Stimulated activated naive CD8-positive, alpha-beta T cell treated with anti-CD3 and anti-CD28 coated beads, Interleukin-15, Interleukin-2, amounts not matched to agents 100 U/mL and 50 U/mL, for 24 hours (primary cell): Measurements from ENCODE around the gene GMPR.

ENCODE experiments used
- ATAC-seq: fragments of 150-1000 bp; cut with Tn5 transposase; one replicate; pipeline ENCODE4 v1.10.0; 2021
- DNase-seq: peaks from one replicate; pipeline ENCODE4 v3.0.0; 2021

Gene GMPR

GRCh38 chr6:16272201-16272600 is 33.8 kb downstream of the GMPR start:
- DNase-seq (no peak), ATAC-seq (no peak)

- no peak for ATAC-seq
- DNase-seq, result no peak
Observed at GRCh38 chr6:16273256-16273655, 34.9 kb downstream of the GMPR start.

- DNase-seq, result no peak
- ATAC-seq, result no peak
Observed at GRCh38 chr6:16274483-16274882, 36.1 kb downstream of the GMPR start.

- DNase-seq (no peak), ATAC-seq (no peak)
Observed at GRCh38 chr6:16274885-16275589, 36.6 kb downstream of the GMPR start.

GRCh38 chr6:16277101-16277981 is 39.0 kb downstream of the GMPR start:
- ATAC-seq (peak; percentile 67), DNase-seq (peak; percentile 40)

- peak; percentile 23 for ATAC-seq
- DNase-seq, result no peak
Observed at GRCh38 chr6:16278048-16278724, 39.8 kb downstream of the GMPR start.

GRCh38 chr6:16278750-16279149 is 40.4 kb downstream of the GMPR start:
- ATAC-seq (no peak), DNase-seq (no peak)

GRCh38 chr6:16279243-16279642 is 40.9 kb downstream of the GMPR start:
- ATAC-seq (no peak), DNase-seq (no peak)

GRCh38 chr6:16282370-16282769 is 44.0 kb downstream of the GMPR start:
- no peak for ATAC-seq
- DNase-seq, result no peak

GRCh38 chr6:16284472-16284871 is 46.1 kb downstream of the GMPR start:
- ATAC-seq (no peak), DNase-seq (no peak)

GRCh38 chr6:16285467-16286150 is 47.2 kb downstream of the GMPR start:
- DNase-seq (no peak), ATAC-seq (no peak)

- no peak for ATAC-seq
- DNase-seq, result peak; percentile 53
Observed at GRCh38 chr6:16286151-16286522, 47.8 kb downstream of the GMPR start.

GRCh38 chr6:16288163-16288562 is 49.8 kb downstream of the GMPR start:
- DNase-seq, result no peak
- no peak for ATAC-seq

GRCh38 chr6:16291739-16292138 is 53.4 kb downstream of the GMPR start:
- DNase-seq (no peak), ATAC-seq (no peak)

GRCh38 chr6:16292432-16292831 is 54.0 kb downstream of the GMPR start:
- DNase-seq (no peak), ATAC-seq (no peak)

GRCh38 chr6:16292942-16293341 is 54.6 kb downstream of the GMPR start:
- no peak for DNase-seq
- ATAC-seq, result no peak

- DNase-seq (no peak), ATAC-seq (no peak)
Observed at GRCh38 chr6:16294371-16294770, 56.0 kb downstream of the GMPR start.

GRCh38 chr6:16295060-16295459 is 56.7 kb downstream of the GMPR start:
- no peak for DNase-seq

GRCh38 chr6:16295471-16295870 is 57.1 kb downstream of the GMPR start:
- DNase-seq (no peak), ATAC-seq (no peak)

More at GRCh38 chr6:16295060-16295459, 56.7 kb downstream of the GMPR start:
- no peak for ATAC-seq

GRCh38 chr6:16296061-16296670 is 57.8 kb downstream of the GMPR start:
- no peak for ATAC-seq

GRCh38 chr6:16299861-16300260 is 61.5 kb downstream of the GMPR start:
- DNase-seq (no peak), ATAC-seq (no peak)

More at GRCh38 chr6:16296061-16296670, 57.8 kb downstream of the GMPR start:
- no peak for DNase-seq

- ATAC-seq (no peak), DNase-seq (no peak)
Observed at GRCh38 chr6:16301511-16301910, 63.1 kb downstream of the GMPR start.
